Panc1 (cell line): ENCODE data around the gene CLUH.

Experiments
- CTCF ChIP-seq: fragments of 450-650 bp; IDR thresholded peaks from 2 replicates; pipeline ENCODE4 v1.5.1; 2017; ENCODE audit warnings: mild to moderate bottlenecking
- POLR2AphosphoS5 ChIP-seq: IDR thresholded peaks from 2 replicates; pipeline ENCODE4 v1.6.1; 2012; ENCODE audit warnings: mild to moderate bottlenecking, low read depth, low read length, moderate library complexity

DNA sequence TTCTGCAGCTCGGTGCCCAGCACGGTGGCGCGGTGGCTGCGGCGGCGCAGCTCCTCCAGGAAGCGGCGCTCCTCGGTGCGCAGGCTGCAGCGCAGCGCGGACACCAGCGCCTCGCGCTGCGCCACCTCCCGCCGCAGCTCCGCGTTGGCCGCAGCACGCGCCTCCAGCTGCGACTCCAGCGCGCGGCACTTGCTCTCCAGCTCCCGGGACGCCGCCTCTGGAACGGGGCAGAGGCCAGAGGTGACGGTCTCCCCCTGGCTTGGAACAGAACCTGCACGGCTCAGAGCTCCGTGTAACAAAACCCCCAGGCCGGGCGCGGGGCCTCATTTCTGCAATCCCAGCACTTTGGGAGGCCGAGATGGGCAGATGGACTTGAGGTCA lies 13.2 kb upstream of the CLUH start:
- TF ChIP-seq CTCF: no peak
- TF ChIP-seq POLR2AphosphoS5: no peak
